Measurements from ENCODE around the gene KDM6A.

DNA sequence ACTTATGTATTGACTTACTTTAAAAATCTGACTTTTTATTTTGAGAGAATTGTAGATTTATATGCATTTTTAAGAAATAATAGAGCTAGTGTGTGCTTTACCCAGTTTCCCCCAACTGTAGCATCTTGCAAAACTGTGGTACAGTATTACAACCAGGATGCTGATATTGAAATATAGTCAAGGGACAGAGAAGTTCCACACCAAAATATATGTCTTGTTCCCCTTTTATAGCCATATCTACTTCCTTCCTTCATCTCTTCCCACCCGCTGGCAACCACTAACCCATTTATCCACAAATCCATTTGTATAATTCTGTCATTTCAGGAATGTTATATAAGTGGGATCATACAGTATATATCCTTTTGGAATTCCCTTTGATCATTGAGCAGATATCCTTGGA is 16.8 kb downstream of the KDM6A start:
- TF ChIP-seq POLR2A (IDR thresholded peaks at IDR 0.05) = no peak
- no peak for TF ChIP-seq CTCF (IDR thresholded peaks at IDR 0.05)

Data from esophagus squamous epithelium (tissue), 4 donors.